ENCODE measurements around the gene UNC5C.

- TF ChIP-seq CTCF (IDR thresholded peaks at IDR 0.05) (no peak), EZH2 (IDR thresholded peaks at IDR 0.05) (no peak), EZH2phosphoT487 (IDR thresholded peaks at IDR 0.05) (no peak)
Measured at GRCh38 chr4:95472534-95472933, 76.2 kb downstream of the UNC5C start.

Data from neural progenitor cell (in vitro differentiated cells).